Activated CD4-positive, alpha-beta T cell treated with anti-CD3 and anti-CD28 coated beads for 4 hours (primary cell): ENCODE results near the gene RCL1.
"Not testable (repeated sequence)": the region's sequence is repeated elsewhere in the genome, so short reads cannot be mapped to it uniquely, and the experiment has no call there.

ENCODE experiments used
- DNase-seq, 2 donors: peaks; one replicate each; pipeline ENCODE4 v3.0.0-alpha.2; 2020

RCL1 gene

DNA sequence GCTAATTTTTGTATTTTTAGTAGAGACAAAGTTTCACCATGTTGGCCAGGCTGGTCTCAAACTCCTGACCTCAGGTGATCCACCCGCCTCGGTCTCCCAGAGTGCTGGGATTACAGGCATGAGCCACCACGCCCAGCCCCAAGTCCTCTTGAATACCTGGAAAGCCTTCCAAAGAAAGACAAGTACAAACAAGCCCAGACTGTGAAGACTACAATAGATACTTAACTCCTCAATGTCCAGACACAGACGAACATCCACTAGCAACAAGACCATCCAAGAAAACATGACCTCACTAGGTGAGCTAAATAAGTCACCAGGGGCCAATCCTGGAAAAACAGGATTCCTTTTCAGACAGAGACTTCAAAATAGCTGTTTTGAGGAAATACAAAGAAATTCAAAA, 9.6 kb upstream of the RCL1 start:
- DNase-seq: not testable (repeated sequence)

DNA sequence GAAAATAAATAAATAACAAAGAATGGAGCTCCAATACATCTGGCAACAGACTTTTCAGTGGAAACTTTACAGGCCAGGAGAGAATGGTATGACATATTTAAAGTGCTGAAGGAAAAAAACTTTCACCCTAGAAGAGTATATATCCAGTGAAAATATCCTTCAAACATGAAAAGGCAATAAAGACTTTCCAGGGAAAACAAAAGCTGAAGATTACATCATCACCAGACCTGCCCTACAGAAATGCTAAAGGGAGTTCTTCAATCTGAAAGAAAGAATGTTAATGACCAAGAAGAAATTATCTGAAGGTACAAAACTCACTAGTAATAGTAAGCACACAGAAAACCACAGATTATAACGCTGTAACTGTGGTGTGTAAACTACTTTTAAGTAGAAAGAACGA, 8.3 kb upstream of the RCL1 start:
- no peak for DNase-seq

DNA sequence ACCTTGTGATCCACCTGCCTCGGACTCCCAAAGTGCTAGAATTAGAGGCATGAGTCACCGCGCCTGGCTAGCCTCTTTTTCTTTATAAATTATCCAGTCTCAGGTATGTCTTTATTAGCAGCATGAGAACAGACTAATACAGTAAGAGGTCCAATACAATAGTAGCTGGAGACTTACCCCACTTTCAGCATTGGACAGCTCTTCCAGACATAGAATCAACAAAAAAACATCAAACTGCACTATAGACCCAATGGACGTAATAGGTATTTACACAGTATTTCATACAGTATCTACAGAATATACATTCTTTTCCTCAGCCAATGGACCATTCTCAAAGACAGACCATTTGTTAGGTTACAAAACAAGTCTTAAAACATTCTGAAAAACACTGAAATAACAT, 6.1 kb upstream of the RCL1 start:
- DNase-seq: no peak

DNA sequence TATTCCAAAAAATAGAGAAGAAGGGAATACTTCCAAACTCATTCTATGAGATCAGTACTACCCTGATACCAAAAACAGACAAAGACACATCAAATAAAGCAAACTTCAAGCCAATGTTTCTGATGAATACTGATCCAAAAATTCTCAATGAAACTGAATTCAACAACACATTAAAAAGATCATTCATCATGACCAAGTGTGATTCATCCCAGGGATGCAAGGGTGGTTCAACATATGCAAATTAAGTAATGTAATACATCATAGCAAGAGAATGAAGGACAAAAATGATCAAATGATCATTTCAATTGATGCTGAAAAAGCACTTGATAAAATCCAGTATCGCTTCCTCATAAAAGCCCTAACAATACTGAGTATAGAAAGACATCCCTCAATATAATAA, 4.9 kb upstream of the RCL1 start:
- no peak for DNase-seq

DNA sequence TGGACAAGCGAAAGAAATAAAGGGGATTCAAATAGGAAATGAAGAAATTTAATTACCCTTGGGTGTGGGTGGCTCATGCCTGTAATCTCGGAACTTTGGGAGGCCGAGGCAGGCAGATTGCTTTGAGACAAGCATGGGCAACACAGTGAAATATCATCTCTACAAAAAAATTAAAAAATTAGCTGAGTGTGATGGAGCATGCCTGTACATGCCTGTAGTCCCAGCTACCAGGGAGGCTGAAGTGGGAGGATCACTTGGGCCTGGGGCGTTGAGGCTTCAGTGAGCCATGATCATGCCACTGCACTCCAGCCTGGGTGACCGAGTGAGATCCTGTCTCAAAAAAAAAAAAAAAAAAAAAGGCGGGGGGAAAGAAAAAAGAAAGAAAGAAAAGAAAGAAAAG, 4.0 kb upstream of the RCL1 start:
- DNase-seq: no peak

DNA sequence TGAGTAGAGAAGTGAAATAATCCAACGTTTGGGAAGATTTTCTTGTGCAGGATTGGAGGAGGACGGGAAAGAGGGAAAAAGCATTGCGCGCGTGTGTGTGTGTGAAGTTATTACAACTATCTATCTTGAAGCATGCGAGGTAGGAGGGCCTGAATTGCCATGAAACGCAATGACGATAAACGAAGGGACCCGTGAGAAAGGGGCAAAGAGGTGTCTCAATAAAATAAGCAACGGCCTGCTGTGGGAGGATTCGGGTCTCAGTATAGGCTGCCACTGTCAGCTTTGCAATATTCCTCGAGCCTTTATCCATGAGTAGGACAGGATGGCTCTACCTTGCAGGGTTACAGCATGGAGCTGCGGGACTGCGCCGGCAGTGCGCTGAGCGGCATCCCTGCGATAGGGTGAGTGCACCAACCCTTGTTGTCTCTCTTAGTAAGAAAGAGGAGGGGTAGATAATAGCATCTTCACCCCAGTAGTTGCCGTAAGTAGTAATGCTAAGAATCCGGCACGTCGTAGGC, 631 bp upstream of the RCL1 start:
- no peak for DNase-seq

DNA sequence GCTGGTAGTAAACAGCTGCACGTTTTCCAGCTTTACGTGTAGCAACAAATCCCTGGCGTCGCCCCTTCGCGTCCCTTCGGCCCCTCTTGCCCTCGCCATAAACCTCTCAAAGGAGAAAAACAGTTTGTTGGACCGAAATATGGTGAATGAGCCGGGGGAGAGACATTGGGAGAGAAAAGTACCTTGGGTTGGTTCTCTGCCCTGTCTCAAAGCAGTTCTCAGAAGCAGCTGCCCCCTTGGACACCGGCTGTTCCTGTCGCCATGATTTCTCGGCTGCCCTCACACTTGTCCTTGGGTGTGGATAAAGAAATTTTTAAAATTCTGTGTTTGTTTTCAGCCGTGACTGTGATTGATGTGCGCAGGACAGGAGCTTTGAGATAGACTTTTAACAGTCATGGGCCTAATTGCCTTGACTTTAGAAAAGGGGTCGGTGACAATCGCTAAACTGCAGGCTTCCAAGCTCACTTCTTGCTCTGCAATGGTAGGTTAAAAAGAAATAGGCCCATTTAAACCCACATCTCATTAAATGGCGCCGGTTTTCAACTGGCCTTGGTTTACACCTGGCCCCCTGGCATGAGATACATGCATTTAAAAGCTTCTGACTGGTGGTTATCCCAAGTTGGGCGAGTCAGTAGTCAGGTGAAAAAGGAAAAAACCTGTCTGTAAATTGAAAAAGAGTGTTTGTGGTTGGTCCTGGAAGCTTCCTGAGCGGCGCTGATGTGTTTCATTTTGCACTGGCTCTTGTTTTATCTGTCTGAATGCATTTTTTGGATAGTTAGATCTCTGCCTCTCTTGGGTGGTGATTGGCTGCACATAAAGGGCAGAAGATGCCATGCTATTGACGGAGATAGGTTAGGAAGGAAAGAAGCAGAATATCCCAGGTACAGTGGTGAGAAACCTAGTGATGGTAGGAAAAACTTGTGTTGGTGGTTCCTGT, 983 bp downstream of the RCL1 start:
- DNase-seq: no peak

DNA sequence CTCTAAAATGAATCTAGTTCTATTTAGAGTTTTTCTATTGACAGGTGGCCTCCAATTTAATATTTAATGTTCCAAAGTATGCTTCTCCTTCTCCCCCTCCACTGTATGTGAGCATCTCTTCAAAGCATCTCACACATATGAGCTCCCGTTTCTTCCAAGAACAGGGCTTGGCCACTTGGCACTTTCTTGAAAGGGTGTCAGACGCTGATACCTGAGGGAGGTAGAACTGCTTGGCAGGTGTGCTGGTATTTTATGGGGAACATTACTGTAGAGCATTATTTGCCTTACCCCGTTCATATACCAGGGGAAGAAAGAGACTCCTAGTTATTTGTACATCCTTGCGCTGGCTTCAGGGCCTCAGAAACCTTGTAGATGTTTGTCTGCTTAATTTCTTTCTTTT, 1.9 kb downstream of the RCL1 start:
- no peak for DNase-seq

DNA sequence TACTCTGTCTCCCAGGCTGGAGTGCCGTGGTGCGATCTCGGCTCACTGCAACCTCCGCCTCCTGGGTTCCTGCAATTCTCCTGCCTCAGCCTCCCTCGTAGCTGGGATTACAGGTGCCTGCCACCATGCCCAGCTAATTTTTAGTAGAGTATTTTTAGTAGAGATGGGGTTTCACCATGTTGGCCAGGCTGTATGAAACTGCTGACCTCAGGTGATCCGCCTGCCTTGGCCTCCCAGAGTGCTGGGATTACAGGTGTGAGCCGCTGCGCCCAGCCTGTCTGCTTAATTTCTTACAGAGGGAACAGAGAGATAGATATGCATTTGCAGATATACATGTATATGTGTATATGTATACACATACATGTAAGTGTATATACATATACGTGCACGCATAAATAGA, 2.4 kb downstream of the RCL1 start:
- DNase-seq: not testable (repeated sequence)

DNA sequence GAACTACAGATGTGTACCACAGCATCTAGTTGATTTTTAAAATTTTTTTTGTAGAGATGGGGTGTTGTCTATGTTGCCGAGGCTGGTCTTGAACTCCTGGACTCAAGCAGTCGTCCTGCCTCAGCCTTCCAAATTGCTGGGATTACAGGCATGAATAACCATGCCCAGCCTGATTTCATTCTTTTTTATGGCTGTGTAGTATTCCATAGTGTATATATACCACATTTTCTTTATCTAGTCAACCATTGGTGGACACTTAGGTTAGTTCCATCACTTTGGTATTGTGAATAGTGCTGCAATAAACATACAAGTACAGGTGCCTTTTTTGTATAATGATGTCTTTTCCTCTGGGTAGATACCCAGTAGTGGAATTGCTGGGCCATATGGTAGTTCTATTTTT, 3.8 kb downstream of the RCL1 start:
- DNase-seq: no peak

DNA sequence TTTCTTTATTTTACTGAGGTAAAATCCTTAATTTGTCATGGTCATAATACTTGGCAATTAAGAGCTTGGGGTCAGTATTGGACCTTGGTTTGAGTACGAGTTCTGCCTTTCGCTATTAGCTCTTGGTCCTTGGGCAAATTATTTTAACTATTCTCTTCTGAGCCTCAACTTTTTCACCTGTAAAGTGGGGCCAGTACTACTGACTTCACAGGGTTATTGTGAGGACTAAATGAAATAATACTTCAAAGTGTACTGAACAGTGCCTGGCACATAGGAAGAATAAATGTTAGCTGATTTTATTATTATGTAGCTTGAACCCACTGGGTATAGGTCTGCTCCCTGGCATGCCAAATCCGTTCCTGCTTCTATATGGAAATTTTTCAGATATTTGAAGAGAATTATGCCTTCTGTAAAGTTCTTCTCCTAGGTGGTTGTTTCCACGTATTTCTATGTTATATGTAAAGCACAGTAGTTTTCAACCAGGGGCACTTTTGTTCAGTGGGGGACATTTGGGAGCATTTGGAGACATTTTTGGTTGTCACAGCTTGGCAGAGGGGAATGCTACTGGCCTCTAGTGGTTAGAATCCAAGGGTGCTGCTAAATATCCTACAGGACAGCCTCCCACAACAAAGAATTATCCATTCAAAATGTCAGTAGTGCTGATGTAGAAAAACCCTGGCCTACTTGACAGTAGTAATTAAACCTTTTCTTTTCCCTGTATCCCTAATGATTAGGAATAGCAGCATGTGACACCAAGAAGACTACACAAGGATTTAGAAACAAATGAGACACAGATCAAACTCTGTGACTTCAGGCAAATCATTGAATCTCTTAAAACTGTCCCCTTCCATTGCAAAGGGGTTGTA, 4.5 kb downstream of the RCL1 start:
- no peak for DNase-seq

DNA sequence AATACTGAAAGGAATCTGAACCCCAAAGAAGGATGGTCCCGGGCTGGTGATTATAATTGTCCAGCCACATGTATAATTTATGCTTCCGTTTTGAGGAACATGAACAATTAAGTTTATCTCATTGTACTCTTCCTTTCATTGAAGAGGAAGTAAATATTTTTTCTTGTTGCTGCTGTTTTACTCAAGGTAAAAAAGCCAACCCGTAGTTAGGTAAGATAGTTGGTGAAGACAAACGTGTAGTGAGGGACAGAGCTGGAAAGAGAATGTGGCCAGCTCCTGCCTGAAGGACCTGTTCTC, 5.1 kb downstream of the RCL1 start:
- no peak for DNase-seq

DNA sequence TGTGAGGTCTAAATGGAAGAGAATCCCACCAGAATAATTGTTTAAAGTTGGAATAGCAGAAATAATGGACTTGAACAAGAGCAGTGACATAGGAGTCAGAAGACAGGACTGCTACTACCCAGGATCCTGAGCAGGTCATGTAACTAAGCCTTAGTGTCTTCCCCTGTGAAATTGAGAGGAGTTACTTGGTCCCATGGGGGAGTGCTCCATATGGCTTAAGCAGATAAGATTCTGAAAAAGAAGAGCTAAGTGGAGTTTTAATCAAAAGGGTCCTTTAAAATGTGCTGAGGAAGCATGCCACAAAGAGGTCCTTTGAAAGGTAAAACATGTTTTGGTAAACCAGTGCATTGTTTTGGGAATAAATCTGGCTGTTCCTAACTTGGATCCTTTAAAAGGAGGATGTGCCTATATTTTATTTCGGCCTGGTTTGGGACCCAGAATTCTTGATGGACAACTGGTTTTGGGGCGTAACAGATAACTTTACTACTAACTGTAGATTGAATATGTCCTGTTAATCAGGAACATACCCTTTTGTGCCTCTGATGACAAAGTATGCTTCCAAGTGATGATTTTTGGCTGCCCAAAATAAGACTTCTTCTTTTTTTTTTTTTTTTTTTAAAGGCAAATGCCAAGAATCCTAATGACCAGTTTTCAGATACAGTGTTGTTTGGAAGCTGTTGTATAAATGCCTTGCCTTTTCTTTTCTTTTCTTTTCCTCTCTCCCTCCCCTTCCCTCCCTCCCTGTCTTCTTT, 5.7 kb downstream of the RCL1 start:
- no peak for DNase-seq

DNA sequence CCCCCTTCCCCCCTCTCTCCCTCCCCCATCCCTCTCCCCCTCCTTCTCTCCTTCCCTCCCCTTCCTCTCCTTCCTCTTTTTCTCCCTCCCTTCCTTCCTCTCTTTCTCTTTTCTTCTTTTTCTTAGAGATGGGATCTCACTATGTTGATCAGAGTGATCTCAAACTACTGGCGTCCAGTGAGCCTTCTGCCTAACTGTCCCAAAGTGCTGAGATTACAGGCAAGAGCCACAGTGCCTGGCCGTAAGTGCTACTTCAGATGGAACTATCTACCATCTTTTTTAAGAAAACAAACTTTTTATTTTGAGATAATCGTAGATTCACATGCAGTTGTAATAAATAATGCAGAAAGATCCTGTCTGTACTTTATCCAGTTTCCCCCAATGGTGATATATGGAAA, 6.3 kb downstream of the RCL1 start:
- no peak for DNase-seq

DNA sequence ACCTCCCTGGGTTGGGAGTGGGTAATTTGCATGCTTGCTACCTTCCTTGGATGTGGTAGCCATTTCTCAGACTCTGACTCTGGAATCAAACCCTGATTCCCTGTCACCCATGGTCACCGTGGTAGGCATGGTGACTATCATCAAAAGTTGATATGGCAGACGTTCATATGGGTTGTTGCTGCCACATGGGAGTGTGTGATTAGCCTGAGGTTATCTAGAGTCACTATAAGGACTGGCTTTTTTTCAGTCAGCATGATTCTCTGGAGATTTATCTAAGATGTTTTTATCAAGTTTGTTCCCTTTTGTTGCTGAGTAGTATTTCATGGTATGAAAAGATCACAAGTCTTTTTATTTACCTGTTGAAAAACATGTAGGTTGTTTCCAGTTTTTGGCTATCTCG, 7.0 kb downstream of the RCL1 start:
- no peak for DNase-seq

DNA sequence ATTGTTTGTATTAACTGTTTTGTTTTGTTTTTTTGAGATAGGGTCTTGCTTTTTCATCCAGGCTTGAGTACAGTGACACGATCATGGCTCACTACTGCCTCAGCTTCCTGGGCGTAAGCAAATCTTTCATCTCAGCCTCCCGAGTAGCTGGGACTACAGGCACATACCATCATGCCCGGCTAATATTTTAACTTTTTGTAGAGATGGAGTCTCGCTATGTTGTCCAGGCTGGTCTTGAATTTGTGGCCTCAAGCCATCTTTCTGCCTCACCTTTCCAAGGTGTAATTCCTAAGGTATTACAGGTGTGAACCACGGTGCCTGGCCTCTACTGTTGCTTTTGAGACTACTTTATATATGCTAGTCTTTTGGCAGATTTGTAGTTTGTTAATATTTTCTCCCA, 8.4 kb downstream of the RCL1 start:
- no peak for DNase-seq

DNA sequence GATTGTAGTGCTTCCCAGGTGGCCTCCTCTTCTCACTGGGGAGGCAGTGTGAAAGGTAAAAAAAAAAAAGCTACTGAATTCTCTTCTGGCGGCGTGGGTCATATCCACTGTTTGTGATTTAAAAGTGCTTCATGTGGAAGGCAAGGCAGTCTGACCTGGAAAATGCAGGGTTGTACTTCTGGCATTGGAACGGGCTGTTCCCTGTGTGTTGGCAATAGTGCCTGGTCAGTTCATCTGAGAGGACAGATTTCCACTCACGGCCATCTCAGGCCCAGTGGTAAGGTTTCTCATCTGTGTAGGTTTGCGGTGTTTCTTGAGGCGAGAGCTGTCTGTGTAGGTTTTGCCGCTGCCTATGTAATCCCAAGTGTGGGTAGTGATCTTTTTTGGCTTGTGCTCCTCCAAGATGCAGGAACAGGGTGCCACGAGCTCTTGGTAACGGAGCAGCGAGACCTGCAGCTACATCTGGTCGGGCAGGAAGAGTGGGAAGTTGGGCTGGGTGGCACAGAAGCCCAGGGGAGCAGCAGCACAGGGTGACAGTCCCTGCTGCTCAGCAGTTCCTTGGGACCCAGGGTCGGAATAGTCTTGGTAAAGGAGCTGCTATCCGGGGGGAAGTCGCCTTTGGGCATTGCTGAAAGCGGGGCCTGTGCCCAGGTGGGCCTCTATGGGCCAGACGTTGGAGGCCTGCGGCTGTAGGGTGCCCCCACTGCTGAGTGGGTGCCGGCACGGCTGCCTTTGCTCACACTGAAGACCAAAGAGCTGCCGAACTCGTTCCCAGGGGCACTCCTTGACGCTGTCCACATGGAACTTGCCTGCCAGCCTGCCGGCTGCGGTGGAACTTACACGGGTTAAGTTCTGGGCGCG, 11.2 kb downstream of the RCL1 start:
- no peak for DNase-seq

DNA sequence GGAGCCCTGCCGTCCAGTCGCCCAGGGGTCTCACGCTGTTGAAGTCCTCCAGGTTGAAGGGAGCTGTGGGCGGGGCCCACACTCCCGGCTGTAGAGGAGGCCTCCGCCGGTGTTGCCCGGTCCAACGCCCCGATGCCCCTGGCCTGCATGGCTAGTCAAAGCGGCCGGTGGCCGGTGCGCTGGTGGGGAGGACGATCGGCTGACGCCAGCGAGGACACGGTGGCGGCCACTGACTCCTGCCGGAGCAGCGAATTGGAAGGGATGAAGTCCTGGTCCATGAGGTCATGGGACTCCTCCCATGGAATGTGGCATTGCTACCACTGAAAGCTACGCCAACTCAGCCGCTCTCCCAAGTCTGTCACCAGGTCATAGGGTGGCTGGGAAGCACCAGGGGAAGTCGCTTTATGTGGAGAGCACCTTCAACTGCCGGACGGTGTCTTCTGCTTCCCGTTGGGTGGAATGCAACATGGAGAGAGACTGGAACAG, 11.8 kb downstream of the RCL1 start:
- no peak for DNase-seq

DNA sequence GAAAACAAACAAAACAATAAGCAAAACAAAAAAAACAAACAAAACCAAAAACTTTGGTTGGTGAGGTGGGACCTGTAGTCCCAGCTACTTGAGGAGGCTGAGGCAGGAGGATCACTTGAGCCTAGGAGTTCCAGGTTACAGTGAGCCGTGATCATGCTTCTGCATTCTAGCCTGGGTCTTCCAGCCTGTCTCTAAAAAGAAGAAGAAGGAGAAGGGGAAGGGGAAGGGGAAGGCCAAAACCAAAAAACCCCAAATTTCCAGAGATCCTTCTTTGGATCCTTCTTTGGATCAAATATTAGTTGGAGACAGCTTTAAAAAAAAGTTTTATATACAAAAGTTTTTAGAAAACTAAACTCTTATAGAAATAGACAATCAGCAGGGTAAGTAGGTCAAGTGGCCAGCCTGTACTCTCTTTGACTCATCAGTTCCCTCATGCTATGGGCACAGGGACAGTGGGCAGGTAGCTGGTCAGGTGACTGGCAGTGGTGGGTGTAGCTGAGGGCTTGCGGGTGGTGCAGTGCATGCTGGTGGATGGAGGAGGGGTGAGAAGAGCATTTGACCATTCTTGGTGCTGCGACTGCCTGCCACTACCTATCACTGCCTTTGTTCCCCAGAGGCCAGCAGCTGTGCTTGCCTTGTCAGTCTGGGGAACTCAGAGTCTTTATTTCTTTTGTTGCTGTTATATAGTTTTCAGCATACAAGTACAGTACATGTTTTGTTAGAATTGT, 12.6 kb downstream of the RCL1 start:
- no peak for DNase-seq

DNA sequence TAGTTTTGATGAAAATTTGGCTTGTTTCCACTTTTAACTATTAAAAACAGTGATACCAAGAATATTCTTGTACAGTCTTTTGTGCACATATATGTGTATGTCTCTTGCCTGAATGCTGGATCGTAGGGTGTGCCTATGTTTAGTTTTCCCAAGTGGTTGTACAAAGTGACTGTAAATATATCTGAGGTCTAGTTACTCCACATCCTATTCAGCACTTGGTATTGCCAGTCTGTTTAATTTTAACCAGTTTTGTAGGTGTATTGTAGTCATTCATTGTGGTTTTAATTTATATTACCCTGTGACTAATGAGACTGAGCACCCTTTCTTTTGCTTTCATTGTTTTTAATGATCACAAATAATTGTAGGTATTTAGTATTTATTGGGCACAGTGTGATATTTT, 17.8 kb downstream of the RCL1 start:
- DNase-seq: no peak

DNA sequence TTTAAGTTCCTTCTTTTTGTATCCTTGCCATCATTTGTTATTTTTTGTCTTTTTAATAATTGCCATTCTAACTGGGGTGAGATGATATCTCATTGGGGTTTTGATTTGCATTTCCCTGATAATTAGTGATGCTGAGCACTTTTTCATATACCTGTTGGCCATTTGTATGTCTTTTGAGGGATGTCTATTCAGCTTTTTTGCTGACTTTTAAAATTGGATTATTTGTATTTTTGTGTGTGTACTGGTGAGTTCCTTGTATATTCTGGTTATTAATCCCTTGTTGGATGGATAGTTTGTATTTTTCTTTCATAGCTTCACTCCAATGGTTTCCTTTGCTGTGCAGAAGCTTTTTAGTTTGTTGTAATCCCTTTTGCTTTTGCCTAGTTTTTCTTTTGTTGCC, 19.1 kb downstream of the RCL1 start:
- DNase-seq: no peak

DNA sequence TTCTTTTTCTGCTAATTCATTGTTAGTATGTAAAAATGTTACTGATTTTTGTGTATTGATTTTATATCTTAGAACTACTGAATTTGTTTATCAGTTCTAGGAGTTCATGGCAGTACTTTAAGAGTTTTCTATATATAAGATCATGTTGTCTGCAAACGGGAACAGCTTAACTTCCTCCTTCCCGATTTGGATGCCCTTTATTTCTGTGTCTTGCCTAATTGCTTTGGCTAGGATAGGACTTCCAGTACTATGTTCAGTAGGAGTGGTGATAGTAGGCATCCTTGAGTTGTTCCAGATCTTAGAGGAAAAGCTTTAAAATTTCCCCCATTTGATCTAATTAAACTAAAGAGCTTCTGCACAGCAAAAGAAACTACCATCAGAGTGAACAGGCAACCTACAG, 20.1 kb downstream of the RCL1 start:
- DNase-seq: no peak
